GM23338 (cell line): Measurements from ENCODE around the gene CCDC146. TPM values are rescaled to one million over a fixed set of nuclear protein-coding genes. Genes with fewer than 3 reads are reported as not detected.
"Not testable (repeated sequence)": the region's sequence is repeated elsewhere in the genome, so short reads cannot be mapped to it uniquely, and the experiment has no call there.

ENCODE experiments used
- ATAC-seq: fragments of 200-7000 bp; cut with Tn5 transposase; 3 replicates; pipeline ENCODE4 v1.9.1; 2020
- DNase-seq: peaks from one replicate; pipeline ENCODE4 v3.0.0-alpha.2; 2015; ENCODE audit warnings: low spot score
- H2AFZ ChIP-seq: fragments of 200-600 bp; sonication (generic); 2 replicates; pipeline ENCODE4 v1.8.0; 2016; ENCODE audit warnings: antibody characterized with exemption, mild to moderate bottlenecking, moderate library complexity
- H3F3A ChIP-seq: fragments of 200-600 bp; sonication (generic); replicated peaks from 2 replicates; pipeline ENCODE4 v1.8.0; 2017; ENCODE audit warnings: antibody characterized with exemption, mixed run types, low read depth
- H3K27ac ChIP-seq: fragments of 200-600 bp; sonication (generic); 2 replicates; pipeline ENCODE4 v1.6.1; 2016; ENCODE audit warnings: low read depth
- H3K27me3 ChIP-seq: fragments of 200-600 bp; sonication (generic); 2 replicates; pipeline ENCODE4 v1.8.0; 2016; ENCODE audit warnings: mild to moderate bottlenecking, mixed run types, moderate library complexity; ENCODE audit not compliant: insufficient read depth
- H3K36me3 ChIP-seq: fragments of 200-600 bp; sonication (generic); 2 replicates; pipeline ENCODE4 v1.8.0; 2016; ENCODE audit warnings: mild to moderate bottlenecking; ENCODE audit not compliant: insufficient read depth
- H3K4me1 ChIP-seq: fragments of 200-600 bp; sonication (generic); 2 replicates; pipeline ENCODE4 v1.8.0; 2016; ENCODE audit warnings: mild to moderate bottlenecking, moderate library complexity; ENCODE audit not compliant: insufficient read depth
- H3K4me2 ChIP-seq: fragments of 200-600 bp; sonication (generic); 2 replicates; pipeline ENCODE4 v1.7.1; 2017; ENCODE audit warnings: mixed run types
- H3K4me3 ChIP-seq: fragments of 200-600 bp; sonication (generic); 2 replicates; pipeline ENCODE4 v1.6.1; 2016; ENCODE audit warnings: mixed run types
- H3K79me2 ChIP-seq: fragments of 200-600 bp; sonication (generic); replicated peaks from 2 replicates; pipeline ENCODE4 v1.8.0; 2017; ENCODE audit warnings: mild to moderate bottlenecking; ENCODE audit not compliant: insufficient read depth
- H3K9me2 ChIP-seq: fragments of 200-600 bp; sonication (generic); 2 replicates; pipeline ENCODE4 v1.8.0; 2017; ENCODE audit not compliant: insufficient read depth
- H4K20me1 ChIP-seq: fragments of 200-600 bp; sonication (generic); replicated peaks from 2 replicates; pipeline ENCODE4 v1.8.0; 2017; ENCODE audit warnings: mild to moderate bottlenecking; ENCODE audit not compliant: insufficient read depth
- H3K27ac Mint-ChIP-seq: 2 replicates; pipeline ENCODE4 v1.8.0; 2020; ENCODE audit warnings: inconsistent platforms, mild to moderate bottlenecking, moderate library complexity, mixed read lengths
- H3K27me3 Mint-ChIP-seq: 3 replicates; pipeline ENCODE4 v1.8.0; 2022; ENCODE audit warnings: low read depth, mild to moderate bottlenecking, moderate library complexity, mixed read lengths, inconsistent platforms; ENCODE audit not compliant: insufficient read depth, poor library complexity
- H3K36me3 Mint-ChIP-seq: 3 replicates; pipeline ENCODE4 v1.8.0; 2021; ENCODE audit warnings: low read depth, mild to moderate bottlenecking, inconsistent platforms, moderate library complexity, mixed read lengths
- H3K4me1 Mint-ChIP-seq: 3 replicates; pipeline ENCODE4 v1.8.0; 2020; ENCODE audit warnings: mild to moderate bottlenecking, inconsistent platforms, mixed read lengths
- H3K4me3 Mint-ChIP-seq: 3 replicates; pipeline ENCODE4 v1.8.0; 2021; ENCODE audit warnings: moderate library complexity, mild to moderate bottlenecking, inconsistent platforms, mixed read lengths
- H3K9me3 Mint-ChIP-seq: 3 replicates; pipeline ENCODE4 v1.8.0; 2020; ENCODE audit warnings: moderate library complexity, mild to moderate bottlenecking, inconsistent platforms, mixed read lengths
- polyA plus RNA-seq: library from polyadenylated mRNA; unstranded; fragments of >200 nt; fragmentation: Nextera tagmentation; extraction: Ambion mirVana; gene quantifications from 2 replicates; pipeline ENCODE4 v1.2.1, GENCODE V29; 2016
- total RNA-seq: library from RNA; depleted of rRNA; stranded (reverse); fragments of >200 nt; shearing (Covaris generic); gene quantifications from 2 replicates; pipeline ENCODE4 v1.2.3, GENCODE V29; 2014

CCDC146 gene
- total and polyA plus RNA-seq, 2 experiments from 2014 or later: 0.35 to 0.74 TPM

GRCh38 chr7:77131781-77132180, 9.4 kb downstream of the CCDC146 start:
- H3K4me3 ChIP-seq, H3K27ac ChIP-seq, H3K36me3 Mint-ChIP-seq, H3K4me3 Mint-ChIP-seq, H4K20me1 ChIP-seq, H3K4me2 ChIP-seq, H2AFZ ChIP-seq, H3K27ac Mint-ChIP-seq, H3K9me3 Mint-ChIP-seq, H3K36me3 ChIP-seq, DNase-seq, H3K4me1 Mint-ChIP-seq, H3K79me2 ChIP-seq, H3K27me3 Mint-ChIP-seq, H3K4me1 ChIP-seq, H3K9me2 ChIP-seq, ATAC-seq, H3K27me3 ChIP-seq, H3F3A ChIP-seq: not testable (repeated sequence)

GRCh38 chr7:77138668-77139067, 16.3 kb downstream of the CCDC146 start:
- not testable (repeated sequence) for H3K36me3 Mint-ChIP-seq, H4K20me1 ChIP-seq, H3K27ac Mint-ChIP-seq, H3K27me3 Mint-ChIP-seq, ATAC-seq, H2AFZ ChIP-seq, H3F3A ChIP-seq, H3K79me2 ChIP-seq, DNase-seq, H3K4me3 Mint-ChIP-seq, H3K36me3 ChIP-seq, H3K27me3 ChIP-seq, H3K4me2 ChIP-seq, H3K4me3 ChIP-seq, H3K9me3 Mint-ChIP-seq, H3K27ac ChIP-seq, H3K9me2 ChIP-seq, H3K4me1 ChIP-seq, H3K4me1 Mint-ChIP-seq

- H3K27me3 ChIP-seq, H3K27me3 Mint-ChIP-seq, ATAC-seq, H3K79me2 ChIP-seq, H3K4me1 Mint-ChIP-seq, H3K9me2 ChIP-seq, H3K4me3 Mint-ChIP-seq, H3F3A ChIP-seq, H3K4me3 ChIP-seq, DNase-seq, H3K4me2 ChIP-seq, H3K36me3 Mint-ChIP-seq, H3K27ac Mint-ChIP-seq, H3K27ac ChIP-seq, H2AFZ ChIP-seq, H4K20me1 ChIP-seq, H3K36me3 ChIP-seq, H3K4me1 ChIP-seq: not testable (repeated sequence)
- peaks cover 10% of the 10 kb centered on the region; the same call in 2 of the 3 replicates for H3K9me3 Mint-ChIP-seq
Observed at GRCh38 chr7:77140291-77140690, 17.9 kb downstream of the CCDC146 start.

DNA sequence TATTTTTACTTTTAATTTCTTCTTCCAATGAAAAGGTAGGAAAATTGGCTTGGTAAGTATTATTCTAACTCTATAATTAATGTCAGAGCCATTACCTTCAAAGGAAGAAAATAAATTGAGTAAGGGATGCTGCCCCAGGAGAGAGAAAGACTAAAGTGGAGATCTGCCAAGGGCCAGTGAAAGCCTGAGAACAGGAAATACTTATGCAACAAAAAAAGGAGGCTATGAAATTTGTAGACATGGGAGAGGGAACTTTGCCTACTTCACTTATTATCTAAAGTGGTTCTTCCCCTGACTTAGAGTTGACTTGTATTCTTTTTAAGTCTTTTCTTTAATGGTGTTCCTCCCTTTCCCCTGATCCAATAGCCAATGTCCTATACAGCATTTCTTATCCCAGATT, 29.8 kb downstream of the CCDC146 start:
- peaks cover 16% of the 10 kb centered on the region for H3K9me3 Mint-ChIP-seq
- ATAC-seq: not testable (repeated sequence)

DNA sequence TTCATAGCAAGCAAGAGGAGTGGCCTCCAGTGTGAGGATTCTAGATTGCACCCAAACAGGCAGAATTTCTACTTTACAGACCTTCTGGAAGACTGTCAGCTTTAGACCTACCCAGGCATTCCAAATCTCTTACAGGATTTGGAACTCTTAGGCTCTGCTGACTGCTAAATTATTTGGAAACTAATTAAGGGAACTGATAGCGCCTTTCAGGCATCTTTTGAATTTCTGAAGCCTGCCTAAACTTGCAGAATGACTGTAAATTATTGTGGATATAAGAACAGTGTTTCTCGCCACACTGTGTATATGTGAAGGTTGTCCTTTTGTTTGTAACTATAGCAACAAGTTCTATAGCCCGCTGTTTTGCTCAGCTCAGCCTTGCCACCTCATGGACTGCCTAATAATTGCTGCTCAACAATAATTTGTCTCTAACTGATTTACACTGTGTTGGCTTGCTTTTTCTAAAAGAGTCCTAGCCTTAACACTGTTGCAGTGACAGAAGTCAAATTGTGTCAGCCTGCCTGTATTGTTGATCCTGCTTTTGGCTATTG, 32.6 kb downstream of the CCDC146 start:
- not testable (repeated sequence) for H3K27me3 ChIP-seq, H3K79me2 ChIP-seq, H3K27ac ChIP-seq, H3K4me2 ChIP-seq, H3K4me1 ChIP-seq, H3K4me1 Mint-ChIP-seq, H3K9me2 ChIP-seq, H3K4me3 Mint-ChIP-seq, H4K20me1 ChIP-seq, H3K27ac Mint-ChIP-seq, H3K27me3 Mint-ChIP-seq, H3F3A ChIP-seq, H3K36me3 Mint-ChIP-seq, H3K9me3 Mint-ChIP-seq, H3K36me3 ChIP-seq, H2AFZ ChIP-seq, H3K4me3 ChIP-seq
- ATAC-seq (peak; percentile 92), DNase-seq (peak; percentile 2)

More for the DNA sequence above, 29.8 kb downstream of the CCDC146 start:
- not testable (repeated sequence) for H3K4me3 ChIP-seq, DNase-seq, H3K4me1 Mint-ChIP-seq, H3K27ac ChIP-seq, H3K9me2 ChIP-seq, H3K4me3 Mint-ChIP-seq, H2AFZ ChIP-seq, H3F3A ChIP-seq, H3K79me2 ChIP-seq, H4K20me1 ChIP-seq, H3K27me3 ChIP-seq, H3K4me2 ChIP-seq, H3K36me3 ChIP-seq, H3K27me3 Mint-ChIP-seq, H3K27ac Mint-ChIP-seq, H3K4me1 ChIP-seq
- peaks cover 11% of the 10 kb centered on the region for H3K36me3 Mint-ChIP-seq

DNA sequence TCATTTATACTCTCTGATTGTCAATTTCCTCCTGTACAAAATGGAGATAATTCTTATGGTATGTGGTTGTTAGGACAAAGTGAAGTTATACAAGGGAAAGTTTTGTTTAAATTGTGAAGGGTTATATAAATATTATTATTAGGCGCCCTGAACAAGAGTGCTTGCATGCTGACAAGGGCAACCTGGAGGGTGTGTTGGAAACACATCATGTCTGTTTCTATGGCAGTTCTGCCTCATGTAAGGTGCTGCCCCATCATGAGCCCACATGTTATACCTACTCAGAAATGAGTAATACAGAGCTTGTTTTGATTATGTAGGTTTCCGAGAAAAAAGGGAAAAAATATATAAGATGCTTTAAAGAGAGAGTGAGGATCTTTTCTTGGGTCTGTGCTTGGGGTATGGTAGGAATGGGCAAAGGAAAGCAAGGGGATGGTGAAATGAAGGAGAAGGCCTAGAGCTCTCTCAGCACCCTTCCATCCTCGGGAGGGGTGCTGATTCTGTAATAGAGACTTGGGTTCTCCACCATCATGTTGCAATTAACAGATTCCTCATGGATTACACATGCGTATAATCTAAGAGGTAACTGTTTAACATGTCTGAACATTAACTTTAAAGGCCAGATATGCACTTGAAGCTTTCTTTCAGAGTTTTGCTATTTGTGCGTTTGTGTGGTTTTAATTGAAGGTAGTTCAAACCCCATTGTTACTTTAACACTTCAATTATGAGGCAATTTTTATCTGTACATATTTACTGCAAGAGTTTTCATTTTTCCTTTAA, 33.4 kb downstream of the CCDC146 start:
- H3K9me2 ChIP-seq, H3K4me3 ChIP-seq, H3K27ac ChIP-seq, ATAC-seq, H3K27ac Mint-ChIP-seq, DNase-seq, H3K4me1 ChIP-seq, H3K27me3 Mint-ChIP-seq, H3K9me3 Mint-ChIP-seq, H3K4me2 ChIP-seq, H3K36me3 ChIP-seq, H3K4me1 Mint-ChIP-seq, H4K20me1 ChIP-seq, H3K27me3 ChIP-seq, H3F3A ChIP-seq, H3K4me3 Mint-ChIP-seq, H3K36me3 Mint-ChIP-seq, H2AFZ ChIP-seq, H3K79me2 ChIP-seq: not testable (repeated sequence)
